ENCODE data around the gene ST14. TPM values are rescaled to one million over a fixed set of nuclear protein-coding genes. Genes with fewer than 3 reads are reported as not detected.

The ST14 gene
- total and polyA plus RNA-seq, 10 of the 15 experiments (the other 5 are each of a cell fraction or from before 2014, with no cell fraction given): 0.02 to 3.9 (median 0.73) TPM; not detected in 2

Small RNAs within 50 kb of the gene (small RNA-seq; reads per million reads assigned to genes)
- gene RF00015: not detected

Other genes with a start within 250 kb of the ST14 start
- 4.1 TPM in 2 replicates for gene PRDM10, start 156.9 kb upstream of the ST14 start, total RNA-seq (2014; rRNA removed)
- 3.5 TPM in 2 replicates for gene PRDM10, start 156.9 kb upstream of the ST14 start, total RNA-seq (2014; rRNA removed; fragmentation: Illumina TruSeq; extraction: Trizol)
- gene PRDM10, start 156.9 kb upstream of the ST14 start, total RNA-seq (2021): 6.0 and 7.5 TPM in 2 replicates
- 5.3 and 6.2 TPM in 2 replicates for gene PRDM10, start 156.9 kb upstream of the ST14 start, polyA plus RNA-seq (2011; rRNA removed)
- gene PRDM10, start 156.9 kb upstream of the ST14 start, polyA plus RNA-seq (2014; fragmentation: Illumina TruSeq; extraction: Trizol): 4.3 and 4.4 TPM in 2 replicates
- 1 to 10 TPM in 1 of 2 experiments, under 1 TPM in 1; 0.93 to 1.3 TPM for gene PRDM10, start 156.9 kb upstream of the ST14 start, polyA plus RNA-seq (2014; fragmentation: Nextera tagmentation; extraction: Ambion mirVana)
- 3.4 and 5.0 TPM in 2 replicates for gene PRDM10, start 156.9 kb upstream of the ST14 start, polyA plus RNA-seq (2014; rRNA removed)
- gene PRDM10, start 156.9 kb upstream of the ST14 start, polyA plus RNA-seq (2016; fragmentation: Nextera tagmentation; extraction: Ambion mirVana): 1 to 10 TPM; 4.0 to 5.7 TPM
- gene APLP2, start 89.9 kb upstream of the ST14 start, total RNA-seq (2014; rRNA removed): 17.7 and 18.2 TPM in 2 replicates
- gene APLP2, start 89.9 kb upstream of the ST14 start, total RNA-seq (2014; rRNA removed; fragmentation: Illumina TruSeq; extraction: Trizol): 15.9 and 17.1 TPM in 2 replicates
- gene APLP2, start 89.9 kb upstream of the ST14 start, total RNA-seq (2021): 23.7 and 28.1 TPM in 2 replicates
- 33.7 and 38.8 TPM in 2 replicates for gene APLP2, start 89.9 kb upstream of the ST14 start, polyA plus RNA-seq (2011; rRNA removed)
- 22.4 and 24.2 TPM in 2 replicates for gene APLP2, start 89.9 kb upstream of the ST14 start, polyA plus RNA-seq (2014; fragmentation: Illumina TruSeq; extraction: Trizol)
- 1 to 10 TPM; 2.3 to 4.6 TPM for gene APLP2, start 89.9 kb upstream of the ST14 start, polyA plus RNA-seq (2014; fragmentation: Nextera tagmentation; extraction: Ambion mirVana)
- 18.3 and 18.5 TPM in 2 replicates for gene APLP2, start 89.9 kb upstream of the ST14 start, polyA plus RNA-seq (2014; rRNA removed)
- gene APLP2, start 89.9 kb upstream of the ST14 start, polyA plus RNA-seq (2016; fragmentation: Nextera tagmentation; extraction: Ambion mirVana): 10 to 100 TPM; 28.2 to 29.3 TPM
- gene ZBTB44, start 155.1 kb downstream of the ST14 start, total RNA-seq (2014; rRNA removed): 15.1 and 17.9 TPM in 2 replicates
- gene ZBTB44, start 155.1 kb downstream of the ST14 start, total RNA-seq (2014; rRNA removed; fragmentation: Illumina TruSeq; extraction: Trizol): 18.2 and 18.9 TPM in 2 replicates
- 18.5 and 20.4 TPM in 2 replicates for gene ZBTB44, start 155.1 kb downstream of the ST14 start, total RNA-seq (2021)
- gene ZBTB44, start 155.1 kb downstream of the ST14 start, polyA plus RNA-seq (2011; rRNA removed): 38.2 and 46.2 TPM in 2 replicates
- 12.9 and 18.6 TPM in 2 replicates for gene ZBTB44, start 155.1 kb downstream of the ST14 start, polyA plus RNA-seq (2014; fragmentation: Illumina TruSeq; extraction: Trizol)
- 1 to 10 TPM; 3.4 to 5.9 TPM for gene ZBTB44, start 155.1 kb downstream of the ST14 start, polyA plus RNA-seq (2014; fragmentation: Nextera tagmentation; extraction: Ambion mirVana)
- gene ZBTB44, start 155.1 kb downstream of the ST14 start, polyA plus RNA-seq (2014; rRNA removed): 9.9 and 11.5 TPM in 2 replicates
- gene ZBTB44, start 155.1 kb downstream of the ST14 start, polyA plus RNA-seq (2016; fragmentation: Nextera tagmentation; extraction: Ambion mirVana): 1 to 10 TPM; 2.8 to 3.0 TPM

Data from GM12878 (cell line).